PC-9 (cell line): ENCODE measurements around the gene FAM210B. TPM values are rescaled to one million over a fixed set of nuclear protein-coding genes. Genes with fewer than 3 reads are reported as not detected.

Experiments used
- BruUV-seq: library from RNA; stranded (reverse); fragments of 400-500 nt; replicated peaks from 2 replicates; lab custom pipeline; 2021; lab: Mats Ljungman, UMichigan
- CTCF ChIA-PET: fragments of 300-600 bp; sonication (Branson Sonifier 250); formaldehyde crosslinking; loops from one replicate; lab custom pipeline; 2022; ENCODE audit warnings: antibody characterized with exemption; lab: Charles Lee
- POLR2A ChIA-PET: fragments of 300-600 bp; sonication (Branson Sonifier 250); formaldehyde crosslinking; loops from one replicate; lab custom pipeline; 2022; ENCODE audit warnings: antibody characterized with exemption; ENCODE audit not compliant: unreplicated experiment; lab: Charles Lee
- DNase-seq, 2 experiments: peaks; one replicate each; pipeline versions ENCODE4 v3.0.0 to v3.0.0-alpha.2; 2015 to 2022; ENCODE audit warnings: mixed read lengths in 1 of 2
- H2AFZ ChIP-seq: fragments of 200-600 bp; sonication (generic); 2 replicates; pipeline ENCODE4 v1.8.1; 2017; ENCODE audit warnings: antibody characterized with exemption
- H3F3A ChIP-seq: fragments of 200-600 bp; sonication (generic); 2 replicates; pipeline ENCODE4 v1.8.1; 2017; ENCODE audit warnings: antibody characterized with exemption, mild to moderate bottlenecking, low read depth; ENCODE audit not compliant: insufficient read depth
- H3K27ac ChIP-seq: fragments of 200-600 bp; sonication (generic); 2 replicates; pipeline ENCODE4 v1.6.1; 2016; ENCODE audit warnings: mixed run types
- H3K27me3 ChIP-seq: fragments of 200-600 bp; sonication (generic); 2 replicates; pipeline ENCODE4 v1.6.1; 2016; ENCODE audit warnings: low read depth, mixed run types; ENCODE audit not compliant: insufficient read depth
- H3K36me3 ChIP-seq: fragments of 200-600 bp; sonication (generic); 2 replicates; pipeline ENCODE4 v1.6.1; 2016; ENCODE audit warnings: low read depth, mixed run types
- H3K4me1 ChIP-seq: fragments of 200-600 bp; sonication (generic); replicated peaks from 2 replicates; pipeline ENCODE4 v1.6.1; 2016; ENCODE audit warnings: mixed run types; ENCODE audit not compliant: insufficient read depth
- H3K4me2 ChIP-seq: fragments of 200-600 bp; sonication (generic); 2 replicates; pipeline ENCODE4 v1.6.1; 2017; ENCODE audit warnings: mixed run types
- H3K4me3 ChIP-seq: fragments of 200-600 bp; sonication (generic); 2 replicates; pipeline ENCODE4 v1.6.1; 2016; ENCODE audit warnings: mixed run types
- H3K79me2 ChIP-seq: fragments of 200-600 bp; sonication (generic); 2 replicates; pipeline ENCODE4 v1.6.1; 2017; ENCODE audit warnings: low read depth, mixed run types
- H3K9me2 ChIP-seq: fragments of 200-600 bp; sonication (generic); 2 replicates; pipeline ENCODE4 v1.8.1; 2017; ENCODE audit warnings: mild to moderate bottlenecking; ENCODE audit not compliant: insufficient read depth
- H3K9me3 ChIP-seq: fragments of 200-600 bp; sonication (generic); 2 replicates; pipeline ENCODE4 v1.8.1; 2016; ENCODE audit warnings: low read depth; ENCODE audit not compliant: insufficient read depth
- H4K20me1 ChIP-seq: fragments of 200-600 bp; sonication (generic); 2 replicates; pipeline ENCODE4 v1.8.1; 2017; ENCODE audit not compliant: insufficient read depth
- CTCF ChIP-seq: fragments of 200-600 bp; sonication (generic); conservative IDR thresholded peaks from 2 replicates; pipeline ENCODE4 v1.6.1; 2017; ENCODE audit warnings: mixed run types, antibody characterized with exemption, mild to moderate bottlenecking, moderate library complexity
- EZH2 ChIP-seq: fragments of 200-600 bp; sonication (generic); IDR thresholded peaks from 2 replicates; pipeline ENCODE4 v1.8.0; 2017; ENCODE audit warnings: antibody characterized with exemption, low read depth
- intact Hi-C: fragments of 100-400 bp; cut with micrococcal nuclease; formaldehyde crosslinking; loops from one replicate; pipeline ENCODE4 v1.10.0; 2022; ENCODE audit not compliant: unreplicated experiment
- total RNA-seq: library from RNA; stranded (reverse); gene quantifications from 2 replicates; pipeline ENCODE4 v1.2.3, GENCODE V29; 2021

The FAM210B gene
- total RNA-seq, 1 experiment from 2014 or later: 21.4 TPM

- peaks cover 5% of the 10 kb centered on the region; the same call in 1 of the 2 replicates for H3F3A ChIP-seq
- H3K27me3 ChIP-seq: no peaks in the 10 kb centered on the region
- peaks cover 44% of the 10 kb centered on the region for H3K79me2 ChIP-seq
- H3K4me2 ChIP-seq: no peak overlapping the region
- peaks cover 14% of the 10 kb centered on the region; the same call in 1 of the 2 replicates for H4K20me1 ChIP-seq
- no peaks in the 10 kb centered on the region for H3K4me1 ChIP-seq
- peaks cover 46% of the 10 kb centered on the region for H3K36me3 ChIP-seq
- no peak for DNase-seq
- no peak overlapping the region for H2AFZ ChIP-seq
- H3K9me2 ChIP-seq: no peaks in the 10 kb centered on the region
- no peak overlapping the region for H3K4me3 ChIP-seq
- ChIA-PET CTCF (no interaction called here), POLR2A (no interaction called here)
- H3K9me3 ChIP-seq: no peaks in the 10 kb centered on the region
- TF ChIP-seq EZH2: no peak
- no peak for TF ChIP-seq CTCF
- intact Hi-C loops: no loop called here
- BruUV-seq: no TSS peak
- H3K27ac ChIP-seq: no peak overlapping the region
Observed at GRCh38 chr20:56382696-56383095, 23.9 kb downstream of the FAM210B start.

- Histone ChIP-seq H3K4me1 (no peaks in the 10 kb centered on the region), H3K9me3 (no peaks in the 10 kb centered on the region), H3K27me3 (no peaks in the 10 kb centered on the region), H3K4me2 (no peak overlapping the region), H3K36me3 (peaks cover 51% of the 10 kb centered on the region), H3F3A (peaks cover 5% of the 10 kb centered on the region; the same call in 1 of the 2 replicates), H3K4me3 (no peak overlapping the region), H2AFZ (no peak overlapping the region), H3K9me2 (no peaks in the 10 kb centered on the region), H4K20me1 (peaks cover 14% of the 10 kb centered on the region; the same call in 1 of the 2 replicates), H3K79me2 (peaks cover 45% of the 10 kb centered on the region), H3K27ac (no peak overlapping the region)
- BruUV-seq: no TSS peak
- TF ChIP-seq EZH2: no peak
- TF ChIP-seq CTCF: no peak
- intact Hi-C loops: no loop called here
- ChIA-PET CTCF (no interaction called here), POLR2A (interaction anchor here (0.6 kb wide), 1 partner anchor 128 kb away, joined by 6 read pairs; no protein-coding TSS in a partner anchor)
- no peak for DNase-seq
Observed at GRCh38 chr20:56383334-56383733, 24.6 kb downstream of the FAM210B start.

DNA sequence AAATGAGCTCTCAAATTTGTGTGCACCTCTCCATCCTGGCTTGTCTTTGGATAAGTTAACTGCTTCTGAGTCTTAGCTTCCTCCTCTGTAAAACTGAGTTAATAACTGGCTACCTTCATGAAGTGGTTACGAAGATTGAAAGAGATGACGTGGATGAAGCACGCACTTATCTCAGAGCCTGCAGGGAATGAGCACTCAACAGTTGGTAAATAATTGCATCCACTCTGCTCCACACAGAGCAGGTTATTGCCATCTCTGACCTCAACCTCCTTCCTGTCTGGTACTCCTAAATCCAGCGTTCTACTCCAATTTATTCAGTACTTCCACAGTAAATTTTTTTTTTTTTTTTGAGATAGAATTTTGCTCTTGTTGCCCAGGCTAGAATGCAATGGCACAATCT, 26.4 kb downstream of the FAM210B start:
- TF ChIP-seq CTCF (no peak), EZH2 (no peak)
- peaks cover 57% of the 10 kb centered on the region for H3K79me2 ChIP-seq
- POLR2A ChIA-PET: no interaction called here
- peaks cover 14% of the 10 kb centered on the region; the same call in 1 of the 2 replicates for H4K20me1 ChIP-seq
- no peaks in the 10 kb centered on the region for H3K27me3 ChIP-seq
- H2AFZ ChIP-seq: no peak overlapping the region
- CTCF ChIA-PET: no interaction called here
- H3K36me3 ChIP-seq: peaks cover 50% of the 10 kb centered on the region
- H3K9me2 ChIP-seq: no peaks in the 10 kb centered on the region
- BruUV-seq: no TSS peak
- no peak overlapping the region for H3K4me3 ChIP-seq
- H3K9me3 ChIP-seq: no peaks in the 10 kb centered on the region
- no peak overlapping the region for H3K4me2 ChIP-seq
- intact Hi-C loops: no loop called here
- H3K27ac ChIP-seq: no peak overlapping the region
- no peak for DNase-seq
- peaks cover 5% of the 10 kb centered on the region; the same call in 1 of the 2 replicates for H3K4me1 ChIP-seq
- peaks cover 5% of the 10 kb centered on the region; the same call in 1 of the 2 replicates for H3F3A ChIP-seq
